CD14-positive monocyte (primary cell): ENCODE measurements around the gene BCAS2. TPM values are rescaled to one million over a fixed set of nuclear protein-coding genes. Genes with fewer than 3 reads are reported as not detected.
A peak's percentile ranks its signal among the peaks of the same experiment; 100 is the strongest.

ENCODE experiments used
- DNase-seq, 3 donors: peaks; one replicate each; pipeline ENCODE4 v3.0.0-alpha.2; 2011 to 2022
- H2AFZ ChIP-seq: 2 replicates; pipeline ENCODE4 v1.6.0; 2012; ENCODE audit warnings: mild to moderate bottlenecking, low read depth, low read length, inconsistent platforms; ENCODE audit not compliant: insufficient read depth, poor library complexity, severe bottlenecking
- H3K27ac ChIP-seq, 2 donors: 1 replicate in 1 of 2; 2 replicates in 1 of 2; pipeline ENCODE4 v1.5.1; 2012 to 2013; ENCODE audit warnings: low read length in 2 of 2, control low read depth in 1 of 2, inconsistent platforms in 1 of 2, low read depth in 1 of 2, mild to moderate bottlenecking in 1 of 2
- H3K27me3 ChIP-seq, 2 donors: one replicate each; pipeline versions ENCODE4 v1.6.0 to v1.6.1; 2011 to 2013; ENCODE audit warnings: low read length in 2 of 2; ENCODE audit not compliant: control insufficient read depth in 2 of 2, insufficient read depth in 2 of 2
- H3K36me3 ChIP-seq, 2 donors: replicated peaks in 1 of 2; 1 replicate in 1 of 2; 2 replicates in 1 of 2; pipeline versions ENCODE4 v1.5.1 to v1.6.1; 2012 to 2013; ENCODE audit warnings: low read length in 2 of 2, control low read depth in 1 of 2, inconsistent platforms in 1 of 2, mild to moderate bottlenecking in 1 of 2; ENCODE audit not compliant: insufficient read depth in 2 of 2, control insufficient read depth in 1 of 2
- H3K4me1 ChIP-seq, 2 donors: 1 replicate in 1 of 2; 2 replicates in 1 of 2; pipeline versions ENCODE4 v1.5.1 to v1.6.1; 2012 to 2013; ENCODE audit warnings: low read length in 2 of 2, control low read depth in 1 of 2, inconsistent platforms in 1 of 2, mild to moderate bottlenecking in 1 of 2, moderate library complexity in 1 of 2; ENCODE audit not compliant: insufficient read depth in 2 of 2, control insufficient read depth in 1 of 2
- H3K4me2 ChIP-seq: replicated peaks from 2 replicates; pipeline ENCODE3; 2012; ENCODE audit warnings: low read length, moderate library complexity, mild to moderate bottlenecking; ENCODE audit not compliant: poor library complexity, severe bottlenecking; ENCODE audit errors: extremely low read depth
- H3K4me3 ChIP-seq, 3 experiments: fragments of 200-600 bp in 1 of 3; sonication (generic) in 1 of 3; replicated peaks in 1 of 3; 1 replicate in 2 of 3; 2 replicates in 1 of 3; pipeline ENCODE4 v1.5.1; 2011 to 2013; ENCODE audit warnings: low read length in 3 of 3, mild to moderate bottlenecking in 3 of 3, control low read depth in 2 of 3, low read depth in 2 of 3, inconsistent platforms in 1 of 3, moderate library complexity in 1 of 3
- H3K79me2 ChIP-seq: 2 replicates; pipeline ENCODE4 v1.6.0; 2012; ENCODE audit warnings: mild to moderate bottlenecking, control low read depth, inconsistent platforms, low read length, moderate library complexity; ENCODE audit not compliant: insufficient read depth
- H3K9ac ChIP-seq: 2 replicates; pipeline ENCODE4 v1.6.0; 2017; ENCODE audit warnings: low read length, mild to moderate bottlenecking; ENCODE audit not compliant: insufficient read depth, poor library complexity, severe bottlenecking
- H3K9me3 ChIP-seq, 2 donors: replicated peaks in 1 of 2; 1 replicate in 1 of 2; 2 replicates in 1 of 2; pipeline versions ENCODE4 v1.5.1 to v1.6.1; 2012 to 2013; ENCODE audit warnings: low read length in 2 of 2, control low read depth in 1 of 2; ENCODE audit not compliant: control insufficient read depth in 1 of 2, insufficient read depth in 1 of 2
- H4K20me1 ChIP-seq: 2 replicates; pipeline ENCODE4 v1.6.0; 2012; ENCODE audit warnings: mild to moderate bottlenecking, low read length, control low read depth, moderate library complexity; ENCODE audit not compliant: insufficient read depth
- H3K27ac Mint-ChIP-seq, 7 donors: one replicate each; pipeline ENCODE4 v1.8.0; 2020; ENCODE audit warnings: mild to moderate bottlenecking in 7 of 7, mixed read lengths in 7 of 7, moderate library complexity in 6 of 7, inconsistent platforms in 2 of 7
- H3K27me3 Mint-ChIP-seq, 3 donors: one replicate each; pipeline ENCODE4 v1.8.0; 2021 to 2022; ENCODE audit warnings: low read depth in 3 of 3, mild to moderate bottlenecking in 3 of 3, mixed read lengths in 3 of 3, moderate library complexity in 3 of 3, inconsistent platforms in 1 of 3
- H3K36me3 Mint-ChIP-seq, 2 donors: one replicate each; pipeline ENCODE4 v1.8.0; 2020; ENCODE audit warnings: mixed read lengths in 2 of 2, inconsistent platforms in 1 of 2, mild to moderate bottlenecking in 1 of 2
- H3K4me1 Mint-ChIP-seq: one replicate; pipeline ENCODE4 v1.8.0; 2020; ENCODE audit warnings: mild to moderate bottlenecking, mixed read lengths
- H3K4me3 Mint-ChIP-seq, 2 donors: one replicate each; pipeline ENCODE4 v1.8.0; 2020; ENCODE audit warnings: mild to moderate bottlenecking in 2 of 2, mixed read lengths in 2 of 2, moderate library complexity in 1 of 2
- H3K9me3 Mint-ChIP-seq, 7 donors: one replicate each; pipeline ENCODE4 v1.8.0; 2020 to 2022; ENCODE audit warnings: mixed read lengths in 7 of 7, mild to moderate bottlenecking in 6 of 7, moderate library complexity in 6 of 7, inconsistent platforms in 2 of 7
- WGBS: methylation state at CpG from one replicate; pipeline ENCODE4 v1.1.5; 2013; ENCODE audit warnings: missing lambda C conversion rate; ENCODE audit not compliant: insufficient coverage; 5-methylcytosine and 5-hydroxymethylcytosine counted together
- intact Hi-C, 2 donors: fragments of 100-400 bp; cut with micrococcal nuclease; formaldehyde crosslinking; loops; one replicate each; pipeline versions ENCODE4 v1.15.0 to v1.15.1; 2023
- polyA plus RNA-seq, 3 donors: library from polyadenylated mRNA; depleted of rRNA in 1 of 3; unstranded in 2 of 3; stranded (reverse) in 1 of 3; fragments of 300-500 nt in 2 of 3; fragments of >200 nt in 1 of 3; fragmentation: Illumina TruSeq in 2 of 3; gene quantifications; 1 replicate in 2 of 3; 2 replicates in 1 of 3; pipeline ENCODE4 v1.2.3, GENCODE V29; 2012 to 2021
- TF ChIP-seq, protein P1 (sequence below): fragments of 200-600 bp; IDR thresholded peaks from one replicate; pipeline ENCODE4 v1.8.0; 2022; ENCODE audit warnings: antibody characterized with exemption, mild to moderate bottlenecking

BCAS2 gene
- polyA plus RNA-seq, 3 donors, result 22.1 to 55.7 (median 47.6) TPM

GRCh38 chr1:114550336-114550735 is 31.1 kb downstream of the BCAS2 start:
- WGBS, result no CpG with 5 or more reads among the region's 2 CpGs
- no peak overlapping the region for H3K27ac ChIP-seq
- H3K27ac Mint-ChIP-seq, result peak overlapping the region in 2 of 7 donors; percentile 4 to 19
- no peaks in the 10 kb centered on the region for H4K20me1 ChIP-seq
- H3K4me3 ChIP-seq, result no peak overlapping the region
- H3K36me3 Mint-ChIP-seq, result no peaks in the 10 kb centered on the region
- H3K4me3 Mint-ChIP-seq, result no peak overlapping the region
- H3K4me1 ChIP-seq, result peaks cover 15 to 21% of the 10 kb centered on the region in 2 donors
- no peak overlapping the region for H3K4me2 ChIP-seq
- H2AFZ ChIP-seq, result no peak overlapping the region
- DNase-seq, result no peak
- H3K9me3 Mint-ChIP-seq, result peaks cover 0 to 16% (median 2%) of the 10 kb centered on the region in 7 donors
- TF ChIP-seq, protein P1, sequence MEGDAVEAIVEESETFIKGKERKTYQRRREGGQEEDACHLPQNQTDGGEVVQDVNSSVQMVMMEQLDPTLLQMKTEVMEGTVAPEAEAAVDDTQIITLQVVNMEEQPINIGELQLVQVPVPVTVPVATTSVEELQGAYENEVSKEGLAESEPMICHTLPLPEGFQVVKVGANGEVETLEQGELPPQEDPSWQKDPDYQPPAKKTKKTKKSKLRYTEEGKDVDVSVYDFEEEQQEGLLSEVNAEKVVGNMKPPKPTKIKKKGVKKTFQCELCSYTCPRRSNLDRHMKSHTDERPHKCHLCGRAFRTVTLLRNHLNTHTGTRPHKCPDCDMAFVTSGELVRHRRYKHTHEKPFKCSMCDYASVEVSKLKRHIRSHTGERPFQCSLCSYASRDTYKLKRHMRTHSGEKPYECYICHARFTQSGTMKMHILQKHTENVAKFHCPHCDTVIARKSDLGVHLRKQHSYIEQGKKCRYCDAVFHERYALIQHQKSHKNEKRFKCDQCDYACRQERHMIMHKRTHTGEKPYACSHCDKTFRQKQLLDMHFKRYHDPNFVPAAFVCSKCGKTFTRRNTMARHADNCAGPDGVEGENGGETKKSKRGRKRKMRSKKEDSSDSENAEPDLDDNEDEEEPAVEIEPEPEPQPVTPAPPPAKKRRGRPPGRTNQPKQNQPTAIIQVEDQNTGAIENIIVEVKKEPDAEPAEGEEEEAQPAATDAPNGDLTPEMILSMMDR, result no peak
- intact Hi-C loops, result loop anchor here in 1 of 2 donors (10.0 kb wide), 1 partner anchor 206 kb away; no protein-coding TSS in a partner anchor
- H3K9ac ChIP-seq, result no peak overlapping the region
- peaks cover 15% of the 10 kb centered on the region for H3K4me1 Mint-ChIP-seq
- no peaks in the 10 kb centered on the region for H3K9me3 ChIP-seq
- no peaks in the 10 kb centered on the region for H3K36me3 ChIP-seq
- no peaks in the 10 kb centered on the region for H3K27me3 ChIP-seq
- H3K79me2 ChIP-seq, result no peaks in the 10 kb centered on the region
- H3K27me3 Mint-ChIP-seq, result peaks cover 0 to 5% (median 4%) of the 10 kb centered on the region in 3 donors

DNA sequence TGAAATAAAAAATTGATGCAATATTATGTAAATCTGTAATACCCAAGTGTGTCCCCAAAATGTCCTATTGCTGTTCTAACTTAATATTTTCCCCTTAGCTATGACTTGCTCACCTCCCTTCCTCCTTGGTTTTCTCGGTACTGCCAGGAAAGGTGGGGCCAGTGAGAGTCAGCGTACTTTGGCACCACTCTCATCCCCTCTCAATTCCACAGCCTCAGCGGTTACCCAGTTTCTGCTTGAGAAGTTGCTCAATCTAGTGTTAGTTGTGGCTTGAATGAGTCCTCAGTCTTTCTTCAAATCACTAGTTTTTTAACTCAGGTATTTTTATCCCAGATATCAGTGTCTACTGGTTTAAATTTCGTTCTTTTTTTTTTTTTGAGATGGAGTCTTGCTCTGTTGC is 32.3 kb downstream of the BCAS2 start:
- Mint-ChIP-seq H3K36me3 (no peaks in the 10 kb centered on the region), H3K4me3 (peak overlapping the region in 1 of 2 donors; percentile 49), H3K4me1 (peaks cover 15% of the 10 kb centered on the region), H3K9me3 (peaks cover 0 to 16% (median 2%) of the 10 kb centered on the region in 7 donors), H3K27me3 (peaks cover 0 to 7% (median 2%) of the 10 kb centered on the region in 3 donors), H3K27ac (peak overlapping the region; percentile 28 to 89 (median 75))
- no peaks in the 10 kb centered on the region for H3K27me3 ChIP-seq
- no peaks in the 10 kb centered on the region for H4K20me1 ChIP-seq
- H3K27ac ChIP-seq, result no peak overlapping the region
- intact Hi-C loops, result loop anchor here in 1 of 2 donors (10.0 kb wide), 1 partner anchor 64 kb away; no protein-coding TSS in a partner anchor
- H2AFZ ChIP-seq, result no peak overlapping the region
- H3K36me3 ChIP-seq, result no peaks in the 10 kb centered on the region
- peak overlapping the region; percentile 21 for H3K4me2 ChIP-seq
- TF ChIP-seq, protein P1, result no peak
- H3K79me2 ChIP-seq, result no peaks in the 10 kb centered on the region
- H3K4me3 ChIP-seq, result no peak overlapping the region
- peak in 2 of 3 donors; percentile 21 to 24 for DNase-seq
- no CpG with 5 or more reads among the region's 4 CpGs for WGBS
- peaks cover 15 to 21% of the 10 kb centered on the region in 2 donors for H3K4me1 ChIP-seq
- no peaks in the 10 kb centered on the region for H3K9me3 ChIP-seq
- no peak overlapping the region for H3K9ac ChIP-seq
